Tibial artery (tissue), 4 donors: ENCODE data around the gene THSD4.

Experiments
- DNase-seq, 2 donors: peaks; one replicate each; pipeline ENCODE4 v3.0.0-alpha.2; 2019
- H3K27ac ChIP-seq, 2 donors: fragments of 200-600 bp; sonication (generic) in 1 of 2; 1 replicate in 1 of 2; 2 replicates in 1 of 2; pipeline ENCODE4 v1.5.1; 2018 to 2019; ENCODE audit warnings: mild to moderate bottlenecking in 1 of 2
- H3K27me3 ChIP-seq, 2 donors: fragments of 200-600 bp; sonication (generic) in 1 of 2; one replicate each; pipeline versions ENCODE4 v1.5.1 to v1.6.0; 2016 to 2019
- H3K36me3 ChIP-seq, 3 donors: fragments of 200-600 bp; sonication (generic) in 2 of 3; one replicate each; pipeline ENCODE4 v1.5.1; 2016 to 2019; ENCODE audit warnings: mild to moderate bottlenecking in 2 of 3
- H3K4me1 ChIP-seq, 4 donors: fragments of 200-600 bp; sonication (generic) in 2 of 4; 1 replicate in 3 of 4; 2 replicates in 1 of 4; pipeline ENCODE4 v1.5.1; 2016 to 2019
- H3K4me3 ChIP-seq, 2 donors: fragments of 200-600 bp; sonication (generic) in 1 of 2; 1 replicate in 1 of 2; 2 replicates in 1 of 2; pipeline ENCODE4 v1.5.1; 2018 to 2019; ENCODE audit warnings: mild to moderate bottlenecking in 2 of 2
- H3K9me3 ChIP-seq, 3 donors: fragments of 200-600 bp; sonication (generic) in 1 of 3; one replicate each; pipeline ENCODE4 v1.5.1; 2016 to 2019
- CTCF ChIP-seq, 2 experiments: fragments of 200-600 bp in 1 of 2; fragments of 450-650 bp in 1 of 2; IDR thresholded peaks; one replicate each; pipeline ENCODE4 v1.5.1; 2017 to 2019; ENCODE audit warnings: antibody characterized with exemption in 2 of 2, mild to moderate bottlenecking in 1 of 2, moderate library complexity in 1 of 2
- intact Hi-C: fragments of 100-400 bp; cut with DNase I; formaldehyde crosslinking; loops from one replicate; pipeline ENCODE4 v1.15.0; 2023; ENCODE audit warnings: low total_unique reads

Gene THSD4

GRCh38 chr15:71390096-71390495, 274.8 kb downstream of the THSD4 start:
- TF ChIP-seq CTCF (IDR thresholded peaks at IDR 0.05), result no peak
- no peak overlapping the region for H3K4me3 ChIP-seq
- H3K36me3 ChIP-seq, result no peaks in the 10 kb centered on the region
- H3K9me3 ChIP-seq, result no peaks in the 10 kb centered on the region
- peaks cover 0 to 37% (median 15%) of the 10 kb centered on the region in 4 donors for H3K4me1 ChIP-seq
- H3K27ac ChIP-seq, result no peak overlapping the region
- DNase-seq, result no peak
- intact Hi-C loops, result no loop called here
- no peaks in the 10 kb centered on the region for H3K27me3 ChIP-seq

GRCh38 chr15:71391421-71392088, 276.3 kb downstream of the THSD4 start:
- intact Hi-C loops, result no loop called here
- H3K27ac ChIP-seq, result no peak overlapping the region
- H3K27me3 ChIP-seq, result no peaks in the 10 kb centered on the region
- DNase-seq, result no peak
- H3K4me3 ChIP-seq, result no peak overlapping the region
- peaks cover 0 to 34% (median 13%) of the 10 kb centered on the region in 4 donors for H3K4me1 ChIP-seq
- no peaks in the 10 kb centered on the region for H3K36me3 ChIP-seq
- no peak for TF ChIP-seq CTCF (IDR thresholded peaks at IDR 0.05)
- H3K9me3 ChIP-seq, result no peaks in the 10 kb centered on the region

- no peaks in the 10 kb centered on the region for H3K27me3 ChIP-seq
- no peak for TF ChIP-seq CTCF (IDR thresholded peaks at IDR 0.05)
- H3K27ac ChIP-seq, result peak overlapping the region; percentile 17 to 20
- H3K36me3 ChIP-seq, result no peaks in the 10 kb centered on the region
- H3K4me1 ChIP-seq, result peaks cover 0 to 41% (median 16%) of the 10 kb centered on the region in 4 donors
- DNase-seq, result no peak
- no peak overlapping the region for H3K4me3 ChIP-seq
- intact Hi-C loops, result no loop called here
- no peaks in the 10 kb centered on the region for H3K9me3 ChIP-seq
These were observed 277.6 kb downstream of the THSD4 start for GRCh38 chr15:71392861-71393283.

- no peak for DNase-seq
- peaks cover 0 to 41% (median 16%) of the 10 kb centered on the region in 4 donors for H3K4me1 ChIP-seq
- H3K4me3 ChIP-seq, result no peak overlapping the region
- H3K9me3 ChIP-seq, result no peaks in the 10 kb centered on the region
- no peak for TF ChIP-seq CTCF (IDR thresholded peaks at IDR 0.05)
- peak overlapping the region; percentile 20 to 30 for H3K27ac ChIP-seq
- no peaks in the 10 kb centered on the region for H3K36me3 ChIP-seq
- no peaks in the 10 kb centered on the region for H3K27me3 ChIP-seq
- intact Hi-C loops, result no loop called here
These were observed 278.1 kb downstream of the THSD4 start for GRCh38 chr15:71393383-71393782.

GRCh38 chr15:71396536-71397125, 281.4 kb downstream of the THSD4 start:
- Histone ChIP-seq H3K4me1 (peaks cover 0 to 58% (median 22%) of the 10 kb centered on the region in 4 donors), H3K9me3 (no peaks in the 10 kb centered on the region), H3K36me3 (no peaks in the 10 kb centered on the region), H3K4me3 (no peak overlapping the region), H3K27me3 (no peaks in the 10 kb centered on the region), H3K27ac (no peak overlapping the region)
- intact Hi-C loops, result no loop called here
- no peak for TF ChIP-seq CTCF (IDR thresholded peaks at IDR 0.05)
- DNase-seq, result no peak
